ENCODE measurements around the gene VWC2. TPM values are rescaled to one million over a fixed set of nuclear protein-coding genes. Genes with fewer than 3 reads are reported as not detected.

VWC2 gene
- total RNA-seq, 6 donors from 2014 or later, result 0.09 to 0.20 (median 0.13) TPM; not detected in 2

GRCh38 chr7:49852619-49853462 lies 79.4 kb downstream of the VWC2 start:
- DNase-seq (peak in 1 of 2 donors; percentile 47), ATAC-seq (ENCODE audit: low FRiP score in 2 of 2) (peak; percentile 7 to 78)
- Histone ChIP-seq H3K4me3 (no peak overlapping the region), H3K27me3 (no peaks in the 10 kb centered on the region), H3K36me3 (no peaks in the 10 kb centered on the region), H3K27ac (no peak overlapping the region), H3K9me3 (no peaks in the 10 kb centered on the region), H3K4me1 (no peaks in the 10 kb centered on the region)
- no peak for TF ChIP-seq EP300 (IDR thresholded peaks at IDR 0.05)
- TF ChIP-seq POLR2A (IDR thresholded peaks at IDR 0.05), result no peak
- TF ChIP-seq POLR2AphosphoS5 (IDR thresholded peaks at IDR 0.05), result no peak
- peak; percentile 15 to 60 (median 40) for TF ChIP-seq CTCF (IDR thresholded peaks at IDR 0.05)
- WGBS, 2 donors, result 45 to 50% methylated on average over 9 to 11 of the region's 11 CpGs

GRCh38 chr7:49855281-49855980 lies 82.0 kb downstream of the VWC2 start:
- WGBS, 2 donors, result 38 to 54% methylated on average over 4 to 7 of the region's 7 CpGs
- H3K27me3 ChIP-seq, result no peaks in the 10 kb centered on the region
- H3K4me3 ChIP-seq, result no peak overlapping the region
- H3K36me3 ChIP-seq, result no peaks in the 10 kb centered on the region
- peak in 1 of 2 donors; percentile 25 for DNase-seq
- no peaks in the 10 kb centered on the region for H3K4me1 ChIP-seq
- no peak overlapping the region for H3K27ac ChIP-seq
- no peaks in the 10 kb centered on the region for H3K9me3 ChIP-seq
- ATAC-seq (ENCODE audit: low FRiP score in 2 of 2), result no peak
- TF ChIP-seq EP300 (IDR thresholded peaks at IDR 0.05) (no peak), POLR2AphosphoS5 (IDR thresholded peaks at IDR 0.05) (no peak), CTCF (IDR thresholded peaks at IDR 0.05) (no peak), POLR2A (IDR thresholded peaks at IDR 0.05) (no peak)

- no peak for TF ChIP-seq POLR2AphosphoS5 (IDR thresholded peaks at IDR 0.05)
- WGBS, 2 donors, result 83 to 96% methylated on average over 1 of the region's 1 CpG
- Histone ChIP-seq H3K4me1 (no peaks in the 10 kb centered on the region), H3K4me3 (no peak overlapping the region), H3K27ac (no peak overlapping the region), H3K27me3 (no peaks in the 10 kb centered on the region), H3K9me3 (no peaks in the 10 kb centered on the region), H3K36me3 (no peaks in the 10 kb centered on the region)
- DNase-seq (no peak), ATAC-seq (ENCODE audit: low FRiP score in 2 of 2) (no peak)
These were observed 86.9 kb downstream of the VWC2 start for GRCh38 chr7:49860293-49860692.

GRCh38 chr7:49866076-49866735 lies 92.8 kb downstream of the VWC2 start:
- no peak for TF ChIP-seq CTCF (IDR thresholded peaks at IDR 0.05)
- no peak for TF ChIP-seq POLR2AphosphoS5 (IDR thresholded peaks at IDR 0.05)
- TF ChIP-seq POLR2A (IDR thresholded peaks at IDR 0.05), result no peak
- no peak for TF ChIP-seq EP300 (IDR thresholded peaks at IDR 0.05)
- H3K36me3 ChIP-seq, result no peaks in the 10 kb centered on the region
- no peak overlapping the region for H3K27ac ChIP-seq
- no peaks in the 10 kb centered on the region for H3K4me1 ChIP-seq
- 67% methylated on average over 9 to 10 of the region's 10 CpGs for WGBS, 2 donors
- H3K9me3 ChIP-seq, result no peaks in the 10 kb centered on the region
- no peak overlapping the region for H3K4me3 ChIP-seq
- H3K27me3 ChIP-seq, result no peaks in the 10 kb centered on the region
- ATAC-seq (ENCODE audit: low FRiP score in 2 of 2) (no peak), DNase-seq (no peak)

- H3K27me3 ChIP-seq, result no peaks in the 10 kb centered on the region
These were observed 93.5 kb downstream of the VWC2 start for GRCh38 chr7:49866910-49867309.

More at GRCh38 chr7:49866910-49867309, 93.5 kb downstream of the VWC2 start:
- no peaks in the 10 kb centered on the region for H3K36me3 ChIP-seq
- no peak for DNase-seq
- no peak overlapping the region for H3K4me3 ChIP-seq
- no peak overlapping the region for H3K27ac ChIP-seq
- H3K4me1 ChIP-seq, result no peaks in the 10 kb centered on the region
- no peaks in the 10 kb centered on the region for H3K9me3 ChIP-seq
- no peak for ATAC-seq (ENCODE audit: low FRiP score in 2 of 2)
- 39 to 44% methylated on average over 5 of the region's 5 CpGs for WGBS, 2 donors
- TF ChIP-seq POLR2AphosphoS5 (IDR thresholded peaks at IDR 0.05) (no peak), POLR2A (IDR thresholded peaks at IDR 0.05) (no peak), CTCF (IDR thresholded peaks at IDR 0.05) (no peak)
